ENCODE measurements around the gene NUDT19. TPM values are rescaled to one million over a fixed set of nuclear protein-coding genes. Genes with fewer than 3 reads are reported as not detected.
A peak's percentile ranks its signal among the peaks of the same experiment; 100 is the strongest.

Gene NUDT19
- total and polyA plus RNA-seq, 9 of the 15 experiments (the other 6 are each of a cell fraction or from before 2014, with no cell fraction given), result 9.6 to 38.6 (median 14.4) TPM

DNA sequence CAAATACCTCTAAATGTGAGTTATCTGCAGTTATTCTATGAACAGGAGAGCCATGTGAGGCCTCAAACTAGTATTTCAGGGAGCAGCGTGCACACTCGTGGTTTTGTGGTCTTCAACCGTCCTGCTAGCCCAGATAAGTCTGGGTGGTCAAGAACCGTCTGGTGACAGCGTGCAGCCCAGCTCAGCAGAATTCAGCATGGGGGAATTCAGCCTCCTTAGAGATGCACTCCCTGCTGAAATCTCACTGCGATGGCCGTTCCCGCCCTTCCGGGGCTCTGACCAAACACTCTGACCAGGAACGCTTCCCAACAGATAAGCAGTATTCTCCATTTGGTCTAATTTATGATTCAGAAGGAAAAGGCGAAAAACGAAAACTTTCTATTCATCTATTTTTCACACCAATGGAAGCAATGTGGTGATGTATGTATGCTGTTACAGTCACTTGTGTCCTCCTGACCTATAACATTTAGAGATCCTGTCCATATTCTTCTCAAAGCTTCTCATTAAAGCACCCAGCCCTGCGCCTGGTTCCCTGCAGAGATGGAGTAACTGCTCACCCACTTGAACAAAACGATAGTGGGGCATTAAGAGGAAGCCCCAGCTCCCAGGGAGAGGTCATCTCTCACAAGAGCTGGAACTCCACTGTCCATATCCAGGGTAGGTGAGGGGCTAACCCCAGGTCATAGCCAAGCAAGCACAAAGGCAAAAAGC, 19.6 kb upstream of the NUDT19 start (continued):
- peak in 1 of 2 experiments; percentile 23; a peak in 2 of 4 replicates for TF ChIP-seq RAD21 (CRISPR knock-in tag; conservative IDR thresholded peaks at IDR 0.05 in 1 of 2, IDR thresholded peaks at IDR 0.05 in 1 of 2)
- no peak for TF ChIP-seq FOS (IDR thresholded peaks at IDR 0.05; ENCODE audit: extremely low read depth, insufficient read length)
- peak; percentile 78 for TF ChIP-seq CCNT2 (IDR thresholded peaks at IDR 0.05; ENCODE audit: borderline replicate concordance, extremely low read depth, insufficient read length, low read depth, low read length)
- TF ChIP-seq HEY1 (CRISPR knock-in tag; IDR thresholded peaks at IDR 0.05; ENCODE audit: borderline replicate concordance), result peak; percentile 87; the same call in 1 of the 2 replicates
- 0 out of 4 replicates have a peak, but pooled peaks of 1 of the 2 experiments have one; percentile 33 for TF ChIP-seq CSDE1 (IDR thresholded peaks at IDR 0.05)
- TF ChIP-seq GABPB1 (CRISPR knock-in tag; IDR thresholded peaks at IDR 0.05), result peak; percentile 44; the same call in 1 of the 2 replicates
- TF ChIP-seq, protein P1, sequence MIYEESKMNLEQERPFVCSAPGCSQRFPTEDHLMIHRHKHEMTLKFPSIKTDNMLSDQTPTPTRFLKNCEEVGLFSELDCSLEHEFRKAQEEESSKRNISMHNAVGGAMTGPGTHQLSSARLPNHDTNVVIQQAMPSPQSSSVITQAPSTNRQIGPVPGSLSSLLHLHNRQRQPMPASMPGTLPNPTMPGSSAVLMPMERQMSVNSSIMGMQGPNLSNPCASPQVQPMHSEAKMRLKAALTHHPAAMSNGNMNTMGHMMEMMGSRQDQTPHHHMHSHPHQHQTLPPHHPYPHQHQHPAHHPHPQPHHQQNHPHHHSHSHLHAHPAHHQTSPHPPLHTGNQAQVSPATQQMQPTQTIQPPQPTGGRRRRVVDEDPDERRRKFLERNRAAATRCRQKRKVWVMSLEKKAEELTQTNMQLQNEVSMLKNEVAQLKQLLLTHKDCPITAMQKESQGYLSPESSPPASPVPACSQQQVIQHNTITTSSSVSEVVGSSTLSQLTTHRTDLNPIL (CRISPR knock-in tag; IDR thresholded peaks at IDR 0.05), result no peak
- no peak for TF ChIP-seq WHSC1 (IDR thresholded peaks at IDR 0.05; ENCODE audit: low read length)
- no peak for TF ChIP-seq CREBBP (IDR thresholded peaks at IDR 0.05; ENCODE audit: low read depth, low read length)
- TF ChIP-seq, protein P2, sequence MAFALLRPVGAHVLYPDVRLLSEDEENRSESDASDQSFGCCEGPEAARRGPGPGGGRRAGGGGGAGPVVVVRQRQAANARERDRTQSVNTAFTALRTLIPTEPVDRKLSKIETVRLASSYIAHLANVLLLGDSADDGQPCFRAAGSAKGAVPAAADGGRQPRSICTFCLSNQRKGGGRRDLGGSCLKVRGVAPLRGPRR (CRISPR knock-in tag; IDR thresholded peaks at IDR 0.05), result no peak
- TF ChIP-seq ATF7 (IDR thresholded peaks at IDR 0.05), result peak; percentile 68; the same call in 1 of the 2 replicates
- no peak for TF ChIP-seq CHD1 (IDR thresholded peaks at IDR 0.05; ENCODE audit: low read length)
- peak; percentile 98 for TF ChIP-seq L3MBTL2 (IDR thresholded peaks at IDR 0.05)
- peak; percentile 73; the same call in 1 of the 2 replicates for TF ChIP-seq GATA2 (CRISPR knock-in tag; IDR thresholded peaks at IDR 0.05)
- TF ChIP-seq ZNF143 (CRISPR knock-in tag; IDR thresholded peaks at IDR 0.05), result no peak
- TF ChIP-seq ZNF282 (CRISPR knock-in tag; IDR thresholded peaks at IDR 0.05), result no peak
- TF ChIP-seq SMARCA5 (IDR thresholded peaks at IDR 0.05), result no peak
- TF ChIP-seq POLR2B (IDR thresholded peaks at IDR 0.05; ENCODE audit: low read depth, partially characterized antibody), result no peak
- TF ChIP-seq PTBP1 (IDR thresholded peaks at IDR 0.05; ENCODE audit: low read depth, low read length), result no peak
- TF ChIP-seq TOE1 (IDR thresholded peaks at IDR 0.05; ENCODE audit: borderline replicate concordance), result peak; percentile 78
- no peak for TF ChIP-seq TOE1 (CRISPR knock-in tag; IDR thresholded peaks at IDR 0.05; ENCODE audit: borderline replicate concordance, low read depth)
- TF ChIP-seq BACH1 (tag; IDR thresholded peaks at IDR 0.05), result 0 out of 2 replicates have a peak, but pooled peaks have one; percentile 36

All from K562 (cell line).